ENCODE results near the gene FAM117A. TPM values are rescaled to one million over a fixed set of nuclear protein-coding genes. Genes with fewer than 3 reads are reported as not detected.

Gene FAM117A
- total RNA-seq, 1 donor from 2014 or later, result 14.6 TPM

GRCh38 chr17:49752508-49752907 lies 11.4 kb downstream of the FAM117A start:
- Histone ChIP-seq H3K4me3 (no peak overlapping the region), H3F3A (ENCODE audit: low read depth) (no peaks in the 10 kb centered on the region), H3K27me3 (no peaks in the 10 kb centered on the region), H3K4me1 (no peaks in the 10 kb centered on the region), H3K4me2 (no peak overlapping the region), H3K9me3 (ENCODE audit: low read depth) (no peaks in the 10 kb centered on the region), H3K27ac (no peak overlapping the region), H3K79me2 (ENCODE audit: low read depth) (peaks cover 86% of the 10 kb centered on the region), H3K9ac (no peak overlapping the region), H2AFZ (replicated peaks) (no peak overlapping the region), H4K20me1 (ENCODE audit: low read depth) (peaks cover 67% of the 10 kb centered on the region), H3K36me3 (no peaks in the 10 kb centered on the region)
- TF ChIP-seq EZH2 (IDR thresholded peaks at IDR 0.05) (no peak), EZH2phosphoT487 (IDR thresholded peaks at IDR 0.05) (no peak)
- TF ChIP-seq, protein P1, sequence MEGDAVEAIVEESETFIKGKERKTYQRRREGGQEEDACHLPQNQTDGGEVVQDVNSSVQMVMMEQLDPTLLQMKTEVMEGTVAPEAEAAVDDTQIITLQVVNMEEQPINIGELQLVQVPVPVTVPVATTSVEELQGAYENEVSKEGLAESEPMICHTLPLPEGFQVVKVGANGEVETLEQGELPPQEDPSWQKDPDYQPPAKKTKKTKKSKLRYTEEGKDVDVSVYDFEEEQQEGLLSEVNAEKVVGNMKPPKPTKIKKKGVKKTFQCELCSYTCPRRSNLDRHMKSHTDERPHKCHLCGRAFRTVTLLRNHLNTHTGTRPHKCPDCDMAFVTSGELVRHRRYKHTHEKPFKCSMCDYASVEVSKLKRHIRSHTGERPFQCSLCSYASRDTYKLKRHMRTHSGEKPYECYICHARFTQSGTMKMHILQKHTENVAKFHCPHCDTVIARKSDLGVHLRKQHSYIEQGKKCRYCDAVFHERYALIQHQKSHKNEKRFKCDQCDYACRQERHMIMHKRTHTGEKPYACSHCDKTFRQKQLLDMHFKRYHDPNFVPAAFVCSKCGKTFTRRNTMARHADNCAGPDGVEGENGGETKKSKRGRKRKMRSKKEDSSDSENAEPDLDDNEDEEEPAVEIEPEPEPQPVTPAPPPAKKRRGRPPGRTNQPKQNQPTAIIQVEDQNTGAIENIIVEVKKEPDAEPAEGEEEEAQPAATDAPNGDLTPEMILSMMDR (IDR thresholded peaks at IDR 0.05), result no peak
- no peaks in the 10 kb centered on the region for H3K9me3 Mint-ChIP-seq
- no peak overlapping the region for H3K27ac Mint-ChIP-seq
- no peak for DNase-seq (ENCODE audit: low spot score)
- H3K27me3 Mint-ChIP-seq (ENCODE audit: insufficient read depth, low read depth), result no peaks in the 10 kb centered on the region
- peaks cover 20% of the 10 kb centered on the region for H3K4me1 Mint-ChIP-seq
- H3K36me3 Mint-ChIP-seq, result peaks cover 4% of the 10 kb centered on the region
- no peak overlapping the region for H3K4me3 Mint-ChIP-seq

- peaks cover 74% of the 10 kb centered on the region for H3K79me2 ChIP-seq (ENCODE audit: low read depth)
- H3K27ac ChIP-seq, result no peak overlapping the region
- no peaks in the 10 kb centered on the region for H3K36me3 ChIP-seq
- H3K4me1 Mint-ChIP-seq, result no peaks in the 10 kb centered on the region
- H3K4me2 ChIP-seq, result no peak overlapping the region
- no peak for DNase-seq (ENCODE audit: low spot score)
- H3K27me3 ChIP-seq, result no peaks in the 10 kb centered on the region
- no peak overlapping the region for H3K9ac ChIP-seq
- H3K27me3 Mint-ChIP-seq (ENCODE audit: insufficient read depth, low read depth), result no peaks in the 10 kb centered on the region
- peaks cover 4% of the 10 kb centered on the region for H3K36me3 Mint-ChIP-seq
- H3K4me3 Mint-ChIP-seq, result no peak overlapping the region
- H3K4me1 ChIP-seq, result no peaks in the 10 kb centered on the region
- no peak overlapping the region for H3K4me3 ChIP-seq
- H3K27ac Mint-ChIP-seq, result no peak overlapping the region
- TF ChIP-seq EZH2phosphoT487 (IDR thresholded peaks at IDR 0.05) (no peak), EZH2 (IDR thresholded peaks at IDR 0.05) (no peak)
- TF ChIP-seq, protein P1 (IDR thresholded peaks at IDR 0.05), result no peak
- peaks cover 64% of the 10 kb centered on the region for H4K20me1 ChIP-seq (ENCODE audit: low read depth)
- H2AFZ ChIP-seq (replicated peaks), result no peak overlapping the region
- no peaks in the 10 kb centered on the region for H3K9me3 Mint-ChIP-seq
- no peaks in the 10 kb centered on the region for H3F3A ChIP-seq (ENCODE audit: low read depth)
- no peaks in the 10 kb centered on the region for H3K9me3 ChIP-seq (ENCODE audit: low read depth)
Observed at GRCh38 chr17:49749730-49750129, 14.2 kb downstream of the FAM117A start.

- Mint-ChIP-seq H3K4me1 (no peaks in the 10 kb centered on the region), H3K27ac (no peak overlapping the region), H3K27me3 (ENCODE audit: insufficient read depth, low read depth) (no peaks in the 10 kb centered on the region), H3K4me3 (no peak overlapping the region), H3K36me3 (peaks cover 4% of the 10 kb centered on the region), H3K9me3 (no peaks in the 10 kb centered on the region)
- H3K9ac ChIP-seq, result no peak overlapping the region
- no peaks in the 10 kb centered on the region for H3K4me1 ChIP-seq
- no peak for TF ChIP-seq EZH2 (IDR thresholded peaks at IDR 0.05)
- TF ChIP-seq, protein P1 (IDR thresholded peaks at IDR 0.05), result no peak
- no peak for TF ChIP-seq EZH2phosphoT487 (IDR thresholded peaks at IDR 0.05)
- H3K9me3 ChIP-seq (ENCODE audit: low read depth), result no peaks in the 10 kb centered on the region
- no peak overlapping the region for H3K27ac ChIP-seq
- peaks cover 65% of the 10 kb centered on the region for H3K79me2 ChIP-seq (ENCODE audit: low read depth)
- H3K36me3 ChIP-seq, result no peaks in the 10 kb centered on the region
- no peak for DNase-seq (ENCODE audit: low spot score)
- no peak overlapping the region for H3K4me3 ChIP-seq
- no peak overlapping the region for H3K4me2 ChIP-seq
- H3K27me3 ChIP-seq, result no peaks in the 10 kb centered on the region
- H3F3A ChIP-seq (ENCODE audit: low read depth), result no peaks in the 10 kb centered on the region
- peaks cover 56% of the 10 kb centered on the region for H4K20me1 ChIP-seq (ENCODE audit: low read depth)
- no peak overlapping the region for H2AFZ ChIP-seq (replicated peaks)
Observed at GRCh38 chr17:49748791-49749190, 15.1 kb downstream of the FAM117A start.
